ENCODE measurements around the gene MYO1D.

DNA sequence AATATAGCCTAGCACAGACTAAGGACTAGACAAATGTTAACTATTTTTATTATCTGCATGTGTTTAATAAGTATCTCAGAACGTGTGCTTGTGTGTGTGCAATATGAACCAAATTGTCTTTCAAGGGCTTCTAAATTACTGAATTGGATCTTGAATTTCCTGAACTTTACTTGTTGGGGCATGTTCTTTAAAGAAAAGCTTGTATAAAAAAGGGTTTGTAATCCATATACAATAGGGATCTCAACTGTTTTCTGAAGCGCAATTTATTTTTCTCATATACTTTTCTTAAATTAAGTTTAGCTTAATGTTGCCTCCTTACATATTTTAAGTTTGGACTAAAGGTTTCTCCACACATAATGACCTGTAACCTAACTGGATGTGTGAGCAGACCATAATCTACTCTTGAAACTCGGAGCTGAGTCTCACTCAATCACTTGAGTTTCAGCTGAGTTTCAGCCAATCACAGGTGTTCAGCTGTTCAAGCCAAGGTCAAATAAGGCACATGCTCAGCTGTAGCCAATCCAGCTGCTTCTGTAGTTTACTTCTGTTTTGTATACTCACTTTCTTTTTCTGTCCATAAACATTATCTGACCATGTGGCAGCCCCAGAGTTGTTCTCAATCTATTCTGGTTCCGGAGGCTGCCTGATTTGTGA is 317.8 kb downstream of the MYO1D start:
- TF ChIP-seq POLR2AphosphoS5 (IDR thresholded peaks at IDR 0.05) (no peak), CTCF (IDR thresholded peaks at IDR 0.05) (no peak), EP300 (IDR thresholded peaks at IDR 0.05) (no peak)
